Panc1 (cell line): Measurements from ENCODE around the gene SYCN. TPM values are rescaled to one million over a fixed set of nuclear protein-coding genes. Genes with fewer than 3 reads are reported as not detected.

ENCODE experiments used
- ATAC-seq: fragments of 200-7000 bp; cut with Tn5 transposase; 2 replicates; pipeline ENCODE4 v1.9.1; 2020; ENCODE audit warnings: mild to moderate bottlenecking, moderate library complexity
- BruUV-seq: library from RNA; stranded (reverse); fragments of 400-500 nt; replicated peaks from 2 replicates; lab custom pipeline; 2021; lab: Mats Ljungman, UMichigan
- CTCF ChIA-PET: fragments of 300-600 bp; sonication (Branson Sonifier 250); formaldehyde crosslinking; loops from one replicate; lab custom pipeline; 2022; ENCODE audit warnings: antibody characterized with exemption; lab: Charles Lee
- POLR2A ChIA-PET: fragments of 300-600 bp; sonication (Branson Sonifier 250); formaldehyde crosslinking; loops from one replicate; lab custom pipeline; 2022; ENCODE audit warnings: antibody characterized with exemption; lab: Charles Lee
- DNase-seq: peaks from one replicate; pipeline ENCODE4 v3.0.0-alpha.2; 2010; ENCODE audit warnings: low read depth, low spot score
- H3K27ac ChIP-seq: 2 replicates; pipeline ENCODE4 v1.5.1; 2011; ENCODE audit warnings: mild to moderate bottlenecking, low read length, inconsistent platforms
- H3K27me3 ChIP-seq: fragments of 200-500 bp; sonication (Bioruptor generic); 2 replicates; pipeline ENCODE4 v1.6.0; 2014; ENCODE audit warnings: low read length, inconsistent platforms; ENCODE audit not compliant: control insufficient read depth, insufficient read depth
- H3K36me3 ChIP-seq: fragments of 200-500 bp; sonication (Bioruptor generic); 2 replicates; pipeline ENCODE4 v1.5.1; 2014; ENCODE audit warnings: inconsistent platforms, mild to moderate bottlenecking, low read length, moderate library complexity; ENCODE audit not compliant: control insufficient read depth, insufficient read depth
- H3K4me1 ChIP-seq: 2 replicates; pipeline ENCODE4 v1.5.1; 2011; ENCODE audit warnings: inconsistent platforms, mild to moderate bottlenecking, low read length, moderate library complexity; ENCODE audit not compliant: control insufficient read depth, insufficient read depth
- H3K4me3 ChIP-seq, 2 experiments: 2 replicates each; pipeline ENCODE4 v1.5.1; 2011 to 2012; ENCODE audit warnings: low read depth in 2 of 2, low read length in 2 of 2, mild to moderate bottlenecking in 2 of 2, inconsistent platforms in 1 of 2, moderate library complexity in 1 of 2
- H3K9me3 ChIP-seq: fragments of 200-500 bp; sonication (Bioruptor generic); 2 replicates; pipeline ENCODE4 v1.5.1; 2014; ENCODE audit warnings: low read depth, mild to moderate bottlenecking, inconsistent platforms, low read length, moderate library complexity; ENCODE audit not compliant: control insufficient read depth, insufficient read depth
- CTCF ChIP-seq: fragments of 450-650 bp; IDR thresholded peaks from 2 replicates; pipeline ENCODE4 v1.5.1; 2017; ENCODE audit warnings: mild to moderate bottlenecking
- POLR2AphosphoS5 ChIP-seq: IDR thresholded peaks from 2 replicates; pipeline ENCODE4 v1.6.1; 2012; ENCODE audit warnings: mild to moderate bottlenecking, low read depth, low read length, moderate library complexity
- REST ChIP-seq, 2 experiments: IDR thresholded peaks; 2 replicates each; pipeline ENCODE4 v1.6.1; 2011 to 2012; ENCODE audit warnings: low read depth in 2 of 2, control low read depth in 1 of 2, low read length in 1 of 2, mild to moderate bottlenecking in 1 of 2, moderate library complexity in 1 of 2; ENCODE audit not compliant: insufficient read depth in 1 of 2
- SIN3A ChIP-seq: IDR thresholded peaks from 2 replicates; pipeline ENCODE4 v1.6.1; 2012; ENCODE audit warnings: low read depth, mild to moderate bottlenecking, low read length, moderate library complexity, borderline replicate concordance; ENCODE audit not compliant: insufficient read depth
- TCF7L2 ChIP-seq: IDR thresholded peaks from 2 replicates; pipeline ENCODE4 v1.6.1; 2011; ENCODE audit warnings: mild to moderate bottlenecking, low read depth, low read length, inconsistent platforms
- in situ Hi-C: cut with HindIII; loops from 2 replicates; pipeline ENCODE4 v1.10.0; 2016; ENCODE audit warnings: low sequenced_read_pairs, low pct_unique_long_range_greater_than_20kb
- intact Hi-C: fragments of 100-400 bp; cut with micrococcal nuclease; formaldehyde crosslinking; loops from one replicate; pipeline ENCODE4 v1.10.0; 2022; ENCODE audit not compliant: unreplicated experiment
- total RNA-seq: library from RNA; stranded (reverse); gene quantifications from one replicate; pipeline ENCODE4 v1.2.1, GENCODE V29; 2021; ENCODE audit not compliant: unreplicated experiment

Gene SYCN
- total RNA-seq, 1 experiment from 2014 or later = 0.33 TPM

GRCh38 chr19:39186391-39186790 lies 17.7 kb downstream of the SYCN start:
- intact Hi-C loops (loop anchor here (5.0 to 10.0 kb wide), 2 partner anchors 134 to 222 kb away; no protein-coding TSS in a partner anchor), in situ Hi-C loops (no loop called here)
- Histone ChIP-seq H3K4me3 (no peak overlapping the region), H3K9me3 (no peaks in the 10 kb centered on the region), H3K27me3 (no peaks in the 10 kb centered on the region), H3K36me3 (no peaks in the 10 kb centered on the region), H3K4me1 (no peaks in the 10 kb centered on the region; the same call in 1 of the 2 replicates), H3K27ac (no peak overlapping the region)
- TF ChIP-seq TCF7L2 = no peak
- TF ChIP-seq SIN3A = no peak
- no peak for TF ChIP-seq CTCF
- no peak for TF ChIP-seq REST (IDR thresholded peaks at IDR 0.05; ENCODE audit: insufficient read depth in 1 of 2, low read depth in 2 of 2, low read length in 1 of 2)
- no peak for TF ChIP-seq POLR2AphosphoS5
- POLR2A ChIA-PET = interaction anchor here (0.8 kb wide), 1 partner anchor 197 kb away, joined by 8 read pairs; no protein-coding TSS in a partner anchor
- CTCF ChIA-PET = interaction anchor here (0.6 to 1.1 kb wide), 3 partner anchors 64 to 583 kb away, joined by 3 read pairs; no protein-coding TSS in a partner anchor
- no peak for DNase-seq
- no peak for ATAC-seq
- no TSS peak for BruUV-seq

GRCh38 chr19:39183104-39183503 lies 21.0 kb downstream of the SYCN start:
- Histone ChIP-seq H3K36me3 (peaks cover 7% of the 10 kb centered on the region; the same call in 1 of the 2 replicates), H3K9me3 (no peaks in the 10 kb centered on the region), H3K4me3 (no peak overlapping the region), H3K27me3 (no peaks in the 10 kb centered on the region), H3K4me1 (no peaks in the 10 kb centered on the region), H3K27ac (no peak overlapping the region)
- POLR2A ChIA-PET = interaction anchor here (0.7 kb wide), 1 partner anchor 61 kb away, joined by 3 read pairs; no protein-coding TSS in a partner anchor
- in situ Hi-C loops = no loop called here
- TF ChIP-seq TCF7L2 = no peak
- TF ChIP-seq SIN3A = no peak
- TF ChIP-seq CTCF = no peak
- TF ChIP-seq REST (IDR thresholded peaks at IDR 0.05; ENCODE audit: insufficient read depth in 1 of 2, low read depth in 2 of 2, low read length in 1 of 2) = no peak
- no peak for TF ChIP-seq POLR2AphosphoS5
- no TSS peak for BruUV-seq
- CTCF ChIA-PET = interaction anchor here (0.6 to 0.8 kb wide), 2 partner anchors 9 to 62 kb away, joined by 3 to 5 read pairs; no protein-coding TSS in a partner anchor
- DNase-seq (no peak), ATAC-seq (no peak)
- intact Hi-C loops = loop anchor here (10.0 kb wide), 1 partner anchor 218 kb away; no protein-coding TSS in a partner anchor
